Measurements from ENCODE around the gene FEM1B.

Gene FEM1B

GRCh38 chr15:68321229-68321628, 43.7 kb downstream of the FEM1B start:
- DNase-seq (ENCODE audit: low read depth in 2 of 2, low spot score in 1 of 2) = no peak

GRCh38 chr15:68322796-68323195, 45.3 kb downstream of the FEM1B start:
- DNase-seq (ENCODE audit: low read depth in 2 of 2, low spot score in 1 of 2) = no peak

- DNase-seq (ENCODE audit: low read depth in 2 of 2, low spot score in 1 of 2) = no peak
Observed at GRCh38 chr15:68325726-68326125, 48.2 kb downstream of the FEM1B start.

GRCh38 chr15:68326711-68327354, 49.3 kb downstream of the FEM1B start:
- no peak for DNase-seq (ENCODE audit: low read depth in 2 of 2, low spot score in 1 of 2)

- DNase-seq (ENCODE audit: low read depth in 2 of 2, low spot score in 1 of 2) = no peak
Observed at GRCh38 chr15:68328443-68328842, 50.9 kb downstream of the FEM1B start.

GRCh38 chr15:68328964-68329363, 51.4 kb downstream of the FEM1B start:
- no peak for DNase-seq (ENCODE audit: low read depth in 2 of 2, low spot score in 1 of 2)

- DNase-seq (ENCODE audit: low read depth in 2 of 2, low spot score in 1 of 2) = no peak
Observed at GRCh38 chr15:68330416-68330815, 52.9 kb downstream of the FEM1B start.

- DNase-seq (ENCODE audit: low read depth in 2 of 2, low spot score in 1 of 2) = no peak
Observed at GRCh38 chr15:68330901-68331300, 53.4 kb downstream of the FEM1B start.

GRCh38 chr15:68332266-68332665, 54.7 kb downstream of the FEM1B start:
- no peak for DNase-seq (ENCODE audit: low read depth in 2 of 2, low spot score in 1 of 2)

GRCh38 chr15:68333775-68334470, 56.4 kb downstream of the FEM1B start:
- DNase-seq (ENCODE audit: low read depth in 2 of 2, low spot score in 1 of 2) = no peak

- DNase-seq (ENCODE audit: low read depth in 2 of 2, low spot score in 1 of 2) = no peak
Observed at GRCh38 chr15:68334661-68335124, 57.1 kb downstream of the FEM1B start.

- no peak for DNase-seq (ENCODE audit: low read depth in 2 of 2, low spot score in 1 of 2)
Observed at GRCh38 chr15:68335251-68335650, 57.7 kb downstream of the FEM1B start.

GRCh38 chr15:68335655-68336054, 58.1 kb downstream of the FEM1B start:
- DNase-seq (ENCODE audit: low read depth in 2 of 2, low spot score in 1 of 2) = no peak

- DNase-seq (ENCODE audit: low read depth in 2 of 2, low spot score in 1 of 2) = no peak
Observed at GRCh38 chr15:68336516-68336915, 59.0 kb downstream of the FEM1B start.

GRCh38 chr15:68337826-68338225, 60.3 kb downstream of the FEM1B start:
- DNase-seq (ENCODE audit: low read depth in 2 of 2, low spot score in 1 of 2) = no peak

GRCh38 chr15:68339481-68339880, 61.9 kb downstream of the FEM1B start:
- DNase-seq (ENCODE audit: low read depth in 2 of 2, low spot score in 1 of 2) = no peak

- DNase-seq (ENCODE audit: low read depth in 2 of 2, low spot score in 1 of 2) = no peak
Observed at GRCh38 chr15:68340726-68341671, 63.5 kb downstream of the FEM1B start.

GRCh38 chr15:68341760-68342725, 64.5 kb downstream of the FEM1B start:
- DNase-seq (ENCODE audit: low read depth in 2 of 2, low spot score in 1 of 2) = no peak

GRCh38 chr15:68343579-68344225, 66.2 kb downstream of the FEM1B start:
- no peak for DNase-seq (ENCODE audit: low read depth in 2 of 2, low spot score in 1 of 2)

GRCh38 chr15:68344600-68344999, 67.1 kb downstream of the FEM1B start:
- DNase-seq (ENCODE audit: low read depth in 2 of 2, low spot score in 1 of 2) = no peak
